NCI-H1048 (cell line): ENCODE measurements around the gene MXRA7.

ENCODE experiments used
- DNase-seq: peaks from one replicate; lab custom pipeline; 2025; lab: John Stamatoyannopoulos, UW

MXRA7 gene

GRCh38 chr17:76696763-76697701 lies 13.7 kb downstream of the MXRA7 start:
- DNase-seq, result no peak

GRCh38 chr17:76695059-76695831 lies 15.5 kb downstream of the MXRA7 start:
- DNase-seq, result no peak

GRCh38 chr17:76691379-76692191 lies 19.2 kb downstream of the MXRA7 start:
- no peak for DNase-seq

- DNase-seq, result no peak
Observed at GRCh38 chr17:76690596-76691280, 20.0 kb downstream of the MXRA7 start.

DNA sequence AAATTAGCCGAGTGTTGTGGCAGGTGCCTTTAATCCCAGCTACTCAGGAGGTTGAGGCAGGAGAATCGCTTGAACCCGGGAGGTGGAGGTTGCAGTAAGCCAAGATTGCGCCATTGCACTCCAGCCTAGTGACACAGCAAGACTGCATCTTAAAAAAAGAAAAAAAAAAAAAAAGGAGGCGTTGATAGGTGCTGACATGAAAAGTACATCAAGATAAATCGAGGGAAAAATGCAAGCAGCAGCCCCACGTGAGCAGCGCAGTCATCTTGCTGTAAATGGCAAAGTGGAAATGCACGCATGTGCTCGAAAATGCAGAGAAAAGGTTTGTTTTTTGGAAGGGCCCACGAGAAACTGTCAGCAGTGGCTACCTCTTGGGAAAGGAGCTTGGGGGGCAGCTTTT lies 20.9 kb downstream of the MXRA7 start:
- no peak for DNase-seq

DNA sequence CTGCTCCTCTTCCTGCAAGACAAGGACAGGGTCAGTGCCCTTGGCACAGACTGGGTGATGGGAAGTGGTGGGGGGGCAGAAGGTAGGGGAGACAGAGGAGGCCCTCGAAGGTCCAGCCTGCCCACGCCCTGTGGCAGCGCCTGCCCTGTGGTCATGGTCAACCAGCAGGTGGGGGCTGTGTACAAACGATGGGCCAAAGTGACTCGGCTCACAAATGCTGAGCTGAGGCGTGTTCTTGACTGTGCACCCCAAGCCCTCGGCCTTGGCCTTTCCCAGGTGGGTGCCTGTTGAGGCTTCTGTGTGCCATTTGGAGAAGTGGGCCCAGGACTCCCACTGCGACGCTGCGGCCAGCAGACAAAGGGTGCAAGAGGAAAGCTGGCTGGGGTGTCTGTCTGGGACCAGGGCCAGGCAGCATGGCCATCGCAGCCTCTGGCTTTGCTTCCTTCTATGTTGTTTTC lies 22.6 kb downstream of the MXRA7 start:
- no peak for DNase-seq

DNA sequence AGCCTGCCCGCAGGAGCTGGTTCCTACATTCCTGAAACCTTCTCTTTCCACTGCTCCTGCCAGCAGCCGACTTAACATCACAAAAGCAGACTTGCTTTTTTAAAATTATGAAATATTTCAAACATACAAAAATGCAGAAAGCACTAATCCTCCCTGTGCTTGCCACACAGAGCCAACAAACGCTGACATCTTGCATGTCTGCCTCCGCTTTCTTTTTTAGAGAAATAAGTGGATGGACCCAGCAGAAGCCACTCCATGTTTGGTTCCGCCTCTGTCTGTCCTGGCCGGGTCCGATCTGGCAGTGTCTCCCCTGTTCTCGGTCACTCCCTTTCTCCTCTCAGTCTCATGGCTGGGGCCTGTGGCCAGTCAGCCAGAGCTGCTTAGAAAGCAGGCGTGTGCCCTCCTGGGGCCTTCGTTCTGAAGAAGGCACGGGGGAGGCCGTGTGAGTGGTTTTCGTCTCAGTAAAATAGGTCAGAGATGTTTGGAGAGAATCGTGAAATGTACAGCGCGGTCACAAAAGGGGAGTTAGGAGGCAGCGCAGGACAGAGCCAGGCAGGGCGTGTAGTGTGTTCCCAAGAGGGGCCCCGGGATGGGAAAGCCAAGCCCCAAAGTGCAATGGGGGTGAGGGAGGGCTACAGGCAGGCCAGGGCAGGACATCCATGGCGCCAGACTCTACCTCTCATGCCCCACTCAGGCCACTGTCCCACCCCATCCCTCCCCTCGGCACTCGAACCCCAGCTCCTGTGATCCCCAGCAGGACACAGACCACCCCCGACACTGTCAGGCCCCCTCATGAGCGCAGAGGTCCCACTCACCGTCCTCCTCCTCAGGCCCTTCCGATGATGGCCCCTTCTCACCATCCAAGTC lies 23.2 kb downstream of the MXRA7 start:
- DNase-seq, result no peak

GRCh38 chr17:76686538-76687297 lies 24.0 kb downstream of the MXRA7 start:
- DNase-seq, result no peak

DNA sequence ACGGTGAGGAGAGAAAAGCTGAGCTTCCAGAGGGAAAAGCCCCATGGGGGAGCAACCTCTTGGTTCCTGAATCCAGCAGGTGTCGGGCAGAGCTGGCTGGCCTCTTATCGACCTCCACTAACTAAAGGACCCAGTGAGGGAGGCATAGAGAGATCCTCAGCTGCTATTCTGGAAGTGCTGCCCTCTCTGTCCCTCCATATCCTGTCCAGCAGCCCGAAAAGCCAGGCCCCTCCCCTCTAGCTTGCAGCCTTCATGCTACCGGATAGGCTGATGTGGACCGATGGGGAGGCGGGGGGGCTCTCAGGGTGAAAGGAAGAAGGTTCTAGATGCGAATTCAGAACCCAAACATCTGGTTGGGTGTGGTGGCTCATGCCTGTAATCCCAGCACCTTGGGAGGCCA lies 24.9 kb downstream of the MXRA7 start:
- no peak for DNase-seq

DNA sequence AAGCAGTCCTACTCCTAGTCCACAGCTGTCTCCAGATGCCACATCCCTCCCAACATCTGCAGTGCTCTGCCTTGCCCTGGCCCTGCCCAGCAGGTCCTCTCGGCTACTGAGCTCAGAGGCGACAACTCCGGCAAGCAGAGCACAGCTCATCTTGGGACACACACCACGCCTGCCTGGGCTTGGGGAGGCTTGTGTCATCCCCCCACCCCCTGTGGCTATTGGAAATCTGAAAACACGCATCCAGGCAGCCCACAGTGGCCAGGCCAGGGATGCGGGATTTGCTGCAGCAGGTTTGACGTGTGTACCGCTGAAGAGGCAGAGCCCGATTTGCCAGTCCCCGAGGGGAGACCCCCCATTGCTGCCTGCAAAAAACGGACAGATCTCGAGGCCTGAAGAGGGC lies 25.4 kb downstream of the MXRA7 start:
- DNase-seq, result no peak

- DNase-seq, result no peak
Observed at GRCh38 chr17:76684756-76685155, 26.0 kb downstream of the MXRA7 start.

- DNase-seq, result no peak
Observed at GRCh38 chr17:76683921-76684745, 26.6 kb downstream of the MXRA7 start.

DNA sequence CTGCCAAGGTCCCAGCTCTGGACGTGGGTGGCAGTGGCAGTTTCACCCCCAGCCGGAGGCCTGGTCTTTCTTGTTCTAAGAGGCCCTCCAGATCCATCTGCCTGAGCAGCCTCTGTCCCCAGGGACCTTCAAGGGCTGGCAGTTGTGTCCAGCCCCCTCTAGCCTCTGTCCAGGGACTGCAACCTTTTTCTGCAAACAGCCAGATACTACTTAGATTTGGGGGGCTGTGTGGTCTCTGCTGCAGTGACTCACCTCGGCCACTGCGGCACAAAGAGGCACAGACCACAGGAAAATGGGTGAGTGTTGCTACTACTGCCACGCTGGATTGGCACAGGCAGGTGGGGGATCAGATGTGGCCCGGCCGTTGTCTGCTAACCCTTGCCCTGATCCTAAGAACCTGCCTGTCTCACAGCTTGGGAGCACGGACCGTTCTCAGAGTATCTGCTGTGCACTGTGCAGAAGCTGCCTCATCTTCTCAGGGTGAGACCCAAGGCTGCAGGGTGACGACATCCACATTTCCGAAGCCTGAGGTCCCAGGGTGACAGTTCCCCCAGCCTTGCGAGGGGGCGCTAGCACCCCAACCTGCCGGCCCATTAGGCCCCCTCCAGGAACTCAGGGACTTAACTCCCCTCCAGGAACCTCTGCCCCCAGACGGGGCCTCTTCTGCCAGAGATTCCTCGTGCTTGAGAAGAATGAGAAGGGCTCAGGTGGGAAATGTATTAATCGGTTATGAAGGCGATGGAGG lies 27.6 kb downstream of the MXRA7 start:
- no peak for DNase-seq

- no peak for DNase-seq
Observed at GRCh38 chr17:76682296-76682695, 28.5 kb downstream of the MXRA7 start.

DNA sequence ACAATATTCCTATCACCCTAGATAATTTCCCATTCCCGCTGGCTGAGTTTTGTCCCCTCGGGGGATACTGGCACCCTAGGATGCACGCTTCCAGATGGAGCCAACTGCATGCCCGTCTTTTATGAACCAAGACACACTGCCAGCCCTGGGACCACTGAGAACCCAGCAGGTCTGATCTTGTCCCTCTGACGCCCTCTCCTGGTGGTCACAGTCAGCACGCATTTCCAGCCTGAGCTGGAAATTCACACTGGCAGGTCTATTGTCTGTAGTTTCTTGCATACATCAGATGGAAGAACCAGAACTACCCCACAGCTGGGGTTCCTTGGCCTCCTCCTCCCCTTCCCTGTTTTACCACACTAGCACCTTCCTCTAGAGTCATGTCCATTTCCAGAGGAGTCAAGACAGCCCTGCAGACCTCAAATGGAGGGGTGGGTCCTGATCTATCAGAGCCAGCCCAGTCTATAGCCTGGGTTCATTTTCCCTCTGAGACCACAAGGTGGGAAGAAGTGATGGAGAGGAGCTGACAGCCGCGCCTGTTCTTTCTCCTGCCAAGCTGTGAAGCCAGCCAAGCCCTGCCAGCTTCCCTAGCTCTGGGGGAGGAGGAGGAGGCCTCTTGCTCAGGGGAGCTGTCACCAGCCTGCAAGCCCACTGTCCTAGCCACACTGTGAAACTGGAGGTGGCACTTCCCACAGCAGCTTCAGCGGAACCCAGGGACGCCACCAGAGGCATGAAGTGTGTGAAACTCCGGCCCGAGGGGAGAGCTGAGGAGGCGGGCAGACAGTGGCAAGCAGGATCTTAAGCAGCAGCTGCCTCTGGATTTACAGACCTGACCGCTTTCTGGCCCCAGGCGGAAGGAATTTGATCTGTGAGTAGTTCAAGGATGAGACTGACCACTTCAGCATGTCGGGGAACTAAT lies 29.3 kb downstream of the MXRA7 start:
- DNase-seq, result no peak

DNA sequence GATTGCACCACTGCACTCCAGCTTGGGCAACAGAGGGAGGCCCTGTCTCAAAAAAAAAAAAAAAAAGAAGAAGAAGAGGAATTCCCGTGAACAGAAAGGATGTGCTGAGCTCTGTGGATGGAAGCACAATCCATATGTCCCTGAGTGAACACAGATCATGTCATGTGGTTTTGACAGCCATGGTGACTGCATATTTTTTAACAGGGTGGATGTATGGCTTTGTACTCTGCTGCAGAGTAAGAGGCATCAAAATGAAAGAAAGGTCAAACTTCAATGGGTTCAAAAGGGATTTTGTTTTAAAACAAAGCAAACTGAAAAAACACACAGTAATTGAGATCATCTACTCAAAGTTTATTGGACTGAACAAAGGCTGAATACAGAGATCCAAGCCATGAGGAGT lies 31.5 kb downstream of the MXRA7 start:
- no peak for DNase-seq

DNA sequence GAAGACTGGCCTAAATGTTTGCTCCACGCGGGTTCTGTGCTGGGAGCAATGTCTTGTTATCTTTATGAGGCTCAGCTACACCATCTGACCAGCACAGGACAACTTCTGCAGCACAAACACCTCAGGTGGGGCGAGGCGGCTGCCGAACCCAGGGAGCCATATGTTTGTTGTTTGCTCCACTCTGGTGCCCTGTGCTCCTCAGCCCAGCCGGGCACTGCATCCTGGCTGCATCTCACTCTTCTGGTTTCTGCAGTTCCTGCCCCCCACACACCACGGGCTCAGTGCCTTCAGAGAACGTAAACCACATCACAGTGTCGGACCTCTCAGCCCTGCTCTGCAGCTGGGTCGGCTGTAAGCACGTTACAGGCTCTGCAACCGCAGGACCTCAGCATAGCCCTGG lies 32.4 kb downstream of the MXRA7 start:
- DNase-seq, result no peak
